Measurements from ENCODE around the gene KDSR.

Gene KDSR

DNA sequence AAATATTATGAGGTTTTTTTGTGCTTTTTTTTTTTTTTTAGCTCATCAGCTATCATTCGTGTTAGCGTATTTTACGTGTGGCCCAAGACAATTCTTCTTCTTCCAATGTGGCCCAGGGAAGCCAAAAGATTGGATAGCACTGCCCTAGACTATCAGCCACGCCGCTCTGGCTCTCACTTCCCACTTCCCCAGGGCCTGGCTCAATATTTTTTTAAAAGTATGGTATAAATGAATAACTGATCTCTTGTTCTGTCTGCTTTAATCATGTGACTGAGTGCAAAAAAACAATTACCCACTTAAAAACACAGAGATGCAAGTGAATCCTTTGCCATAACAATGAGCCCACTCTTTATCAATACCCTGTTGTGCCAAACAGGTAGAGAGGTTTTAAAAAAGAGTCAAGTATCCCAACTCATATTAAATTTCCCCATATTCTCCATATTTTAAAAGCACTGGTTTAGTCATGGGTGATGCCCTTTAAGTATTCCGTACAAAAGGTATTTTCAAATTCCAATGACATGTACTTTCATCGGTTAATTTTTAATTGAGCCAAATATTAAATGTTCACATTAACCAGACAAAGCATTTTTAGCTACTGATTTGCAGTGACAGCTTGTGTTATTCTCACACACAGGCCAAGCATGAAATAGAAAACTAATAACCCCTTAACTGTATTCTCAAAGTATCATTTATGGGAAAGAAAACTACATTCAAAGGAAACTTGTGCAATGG is 60.0 kb downstream of the KDSR start:
- TF ChIP-seq, protein P1, sequence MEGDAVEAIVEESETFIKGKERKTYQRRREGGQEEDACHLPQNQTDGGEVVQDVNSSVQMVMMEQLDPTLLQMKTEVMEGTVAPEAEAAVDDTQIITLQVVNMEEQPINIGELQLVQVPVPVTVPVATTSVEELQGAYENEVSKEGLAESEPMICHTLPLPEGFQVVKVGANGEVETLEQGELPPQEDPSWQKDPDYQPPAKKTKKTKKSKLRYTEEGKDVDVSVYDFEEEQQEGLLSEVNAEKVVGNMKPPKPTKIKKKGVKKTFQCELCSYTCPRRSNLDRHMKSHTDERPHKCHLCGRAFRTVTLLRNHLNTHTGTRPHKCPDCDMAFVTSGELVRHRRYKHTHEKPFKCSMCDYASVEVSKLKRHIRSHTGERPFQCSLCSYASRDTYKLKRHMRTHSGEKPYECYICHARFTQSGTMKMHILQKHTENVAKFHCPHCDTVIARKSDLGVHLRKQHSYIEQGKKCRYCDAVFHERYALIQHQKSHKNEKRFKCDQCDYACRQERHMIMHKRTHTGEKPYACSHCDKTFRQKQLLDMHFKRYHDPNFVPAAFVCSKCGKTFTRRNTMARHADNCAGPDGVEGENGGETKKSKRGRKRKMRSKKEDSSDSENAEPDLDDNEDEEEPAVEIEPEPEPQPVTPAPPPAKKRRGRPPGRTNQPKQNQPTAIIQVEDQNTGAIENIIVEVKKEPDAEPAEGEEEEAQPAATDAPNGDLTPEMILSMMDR (conservative IDR thresholded peaks at IDR 0.05; ENCODE audit: low read length) = no peak
- no peak for DNase-seq (ENCODE audit: low read depth)
- H3K4me3 ChIP-seq (ENCODE audit: low read length) = no peak overlapping the region

DNA sequence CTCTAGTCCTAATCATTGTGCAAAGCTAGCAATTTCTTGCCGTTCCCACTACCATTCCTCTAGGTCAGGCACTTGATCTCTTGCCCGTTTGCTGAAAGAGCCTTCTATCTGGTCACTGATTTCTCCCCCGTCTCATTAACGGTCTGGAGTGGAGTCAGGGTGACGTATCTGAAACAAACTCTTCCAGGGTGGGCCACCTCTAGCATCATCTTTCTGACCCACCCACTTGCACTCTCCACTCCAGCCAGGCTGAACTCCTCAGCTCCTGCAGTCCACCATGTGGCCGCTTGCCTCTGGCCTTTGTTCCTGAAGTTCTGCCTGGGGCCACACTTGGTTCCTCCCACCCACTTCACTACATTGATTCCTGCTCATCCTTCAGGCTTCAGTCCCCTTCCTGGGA is 60.8 kb downstream of the KDSR start:
- H3K4me3 ChIP-seq (ENCODE audit: low read length) = no peak overlapping the region
- DNase-seq (ENCODE audit: low read depth) = no peak
- TF ChIP-seq, protein P1 (conservative IDR thresholded peaks at IDR 0.05; ENCODE audit: low read length) = no peak

DNA sequence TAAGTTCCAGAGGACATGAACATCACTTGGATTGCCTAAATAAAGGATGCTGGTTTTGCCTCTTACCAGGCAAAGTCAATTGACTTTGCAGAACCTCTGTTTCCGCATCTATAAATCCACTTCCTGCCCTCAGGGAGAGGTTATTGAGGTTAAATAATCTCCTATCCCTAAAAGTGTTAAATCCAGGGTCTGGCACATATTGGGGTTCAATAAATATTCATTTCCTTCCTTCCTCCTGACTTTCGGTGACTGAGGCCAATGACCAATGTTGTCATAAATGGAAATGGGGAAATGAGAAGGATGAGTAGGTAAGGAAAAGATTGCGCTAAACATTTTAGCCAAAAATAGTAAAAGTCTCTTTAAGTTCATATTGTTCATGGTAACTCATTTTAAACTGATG is 63.5 kb downstream of the KDSR start:
- no peak for DNase-seq (ENCODE audit: low read depth)
- TF ChIP-seq, protein P1 (conservative IDR thresholded peaks at IDR 0.05; ENCODE audit: low read length) = no peak
- H3K4me3 ChIP-seq (ENCODE audit: low read length) = no peak overlapping the region

DNA sequence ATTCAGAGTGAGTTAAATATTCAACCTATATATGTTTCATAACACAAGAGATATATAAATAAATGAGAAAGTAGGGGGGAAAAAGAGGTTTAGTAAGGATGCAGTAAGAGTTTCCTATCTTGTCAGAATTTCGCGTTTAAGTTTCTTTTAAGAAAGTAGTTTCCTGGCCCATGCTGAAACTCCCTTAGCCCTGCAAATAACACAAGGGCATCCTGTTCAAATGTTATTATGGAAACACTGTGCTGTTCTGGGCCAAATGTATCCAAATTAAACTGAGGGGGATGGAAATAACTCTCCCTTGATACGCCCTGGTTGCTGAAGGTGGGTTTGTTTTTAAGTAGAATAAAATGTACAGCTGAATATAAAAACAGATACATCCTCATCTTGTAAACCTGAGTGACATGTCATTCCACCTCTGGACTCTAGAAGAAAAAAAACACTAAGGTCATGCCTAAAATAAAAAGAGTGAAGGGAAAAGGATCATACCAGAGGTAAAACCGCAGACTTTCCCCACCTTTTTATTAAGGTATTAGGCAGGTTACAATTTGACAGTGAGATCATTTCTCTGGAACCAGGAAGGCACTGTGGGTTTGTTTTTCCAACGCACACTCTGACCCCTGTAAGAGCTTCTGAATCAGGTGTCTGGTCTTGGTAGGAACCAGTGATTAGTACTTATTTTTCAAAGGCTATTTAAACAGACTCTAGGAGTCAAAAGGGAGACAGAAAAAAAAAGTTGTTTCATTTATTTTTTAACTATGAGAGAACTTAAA is 64.2 kb downstream of the KDSR start:
- H3K4me3 ChIP-seq (ENCODE audit: low read length) = no peak overlapping the region
- DNase-seq (ENCODE audit: low read depth) = no peak
- TF ChIP-seq, protein P1 (conservative IDR thresholded peaks at IDR 0.05; ENCODE audit: low read length) = no peak

DNA sequence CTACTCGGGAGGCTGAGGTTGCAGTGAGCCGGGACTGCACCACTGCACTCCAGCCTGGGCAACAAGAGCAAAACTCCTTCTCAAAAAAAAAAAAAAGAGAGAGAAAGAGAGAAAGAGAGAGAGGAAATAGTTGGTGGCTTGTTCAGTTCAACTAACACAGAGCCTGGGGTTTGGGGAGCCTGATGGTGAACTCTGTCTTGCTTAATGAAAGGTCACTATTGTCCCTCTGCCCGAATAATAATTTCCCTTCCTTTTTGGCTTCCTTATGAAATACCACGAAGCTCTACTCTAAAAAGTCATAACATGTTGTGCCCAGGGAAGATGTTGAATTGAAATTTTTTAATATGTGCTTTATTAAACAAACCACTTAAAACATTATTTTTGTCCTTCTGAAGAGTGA is 64.8 kb downstream of the KDSR start:
- TF ChIP-seq, protein P1 (conservative IDR thresholded peaks at IDR 0.05; ENCODE audit: low read length) = no peak
- no peak overlapping the region for H3K4me3 ChIP-seq (ENCODE audit: low read length)
- no peak for DNase-seq (ENCODE audit: low read depth)

DNA sequence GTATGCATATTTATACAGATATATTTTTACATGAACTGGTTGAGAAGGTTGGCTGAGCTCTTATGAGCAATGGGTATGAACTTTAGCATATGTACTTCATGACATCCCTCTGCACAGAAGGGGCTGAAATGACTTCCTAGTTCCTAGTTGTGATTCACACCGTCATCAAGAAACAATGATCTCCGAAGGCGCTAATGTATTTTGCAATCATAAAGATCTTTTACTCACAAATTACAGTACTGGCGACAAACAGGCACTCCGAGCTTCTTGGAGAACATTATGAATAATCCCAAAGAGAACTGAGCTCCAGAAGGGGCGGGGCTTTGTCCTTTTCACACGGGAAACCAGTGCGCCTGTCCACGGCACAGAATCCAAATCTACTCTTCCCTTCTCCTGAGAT is 65.6 kb downstream of the KDSR start:
- no peak for DNase-seq (ENCODE audit: low read depth)
- TF ChIP-seq, protein P1 (conservative IDR thresholded peaks at IDR 0.05; ENCODE audit: low read length) = no peak
- H3K4me3 ChIP-seq (ENCODE audit: low read length) = no peak overlapping the region
